SK-N-SH (cell line): Measurements from ENCODE around the gene ARL5C.
A peak's percentile ranks its signal among the peaks of the same experiment; 100 is the strongest.

ENCODE experiments used
- EP300 ChIP-seq, 2 experiments: IDR thresholded peaks; 2 replicates each; pipeline versions ENCODE4 v1.4.0 to v1.6.1; 2012; ENCODE audit warnings: borderline replicate concordance in 1 of 2, low read depth in 1 of 2, low read length in 1 of 2
- EZH2phosphoT487 ChIP-seq: fragments of 200-600 bp; sonication (generic); IDR thresholded peaks from 2 replicates; pipeline ENCODE4 v1.6.1; 2017; ENCODE audit warnings: low read depth, mixed run types, mild to moderate bottlenecking, antibody characterized with exemption, moderate library complexity, borderline replicate concordance
- FOSL2 ChIP-seq: IDR thresholded peaks from 2 replicates; pipeline ENCODE4 v1.4.0; 2012; ENCODE audit warnings: low read depth, mild to moderate bottlenecking, moderate library complexity, borderline replicate concordance
- GATA2 ChIP-seq: sonication (generic); formaldehyde crosslinking; IDR thresholded peaks from 2 replicates; pipeline ENCODE4 v1.5.0; 2020; ENCODE audit warnings: mild to moderate bottlenecking, missing genetic modification reagents
- POLR2AphosphoS5 ChIP-seq: IDR thresholded peaks from 2 replicates; pipeline ENCODE4 v1.6.1; 2012; ENCODE audit warnings: low read depth, low read length
- RAD21 ChIP-seq: IDR thresholded peaks from 2 replicates; pipeline ENCODE4 v1.6.1; 2012; ENCODE audit warnings: mild to moderate bottlenecking, low read length
- SIN3A ChIP-seq: IDR thresholded peaks from 2 replicates; pipeline ENCODE4 v1.6.1; 2012; ENCODE audit warnings: low read depth, mild to moderate bottlenecking, low read length, moderate library complexity, borderline replicate concordance
- SMC3 ChIP-seq: IDR thresholded peaks from 2 replicates; pipeline ENCODE4 v1.6.1; 2012; ENCODE audit warnings: low read depth, low read length, improper control_type of control experiment
- TAF1 ChIP-seq: IDR thresholded peaks from 2 replicates; pipeline ENCODE4 v1.6.1; 2012; ENCODE audit warnings: low read depth, mild to moderate bottlenecking, low read length, moderate library complexity, borderline replicate concordance
- YY1 ChIP-seq: IDR thresholded peaks from 2 replicates; pipeline ENCODE4 v1.4.0; 2012; ENCODE audit warnings: low read depth, mild to moderate bottlenecking
- TF ChIP-seq, protein P1 (sequence below): fragments of 200-600 bp; sonication (generic); IDR thresholded peaks from 2 replicates; pipeline ENCODE4 v1.6.1; 2017; ENCODE audit warnings: antibody characterized with exemption, mild to moderate bottlenecking, moderate library complexity

DNA sequence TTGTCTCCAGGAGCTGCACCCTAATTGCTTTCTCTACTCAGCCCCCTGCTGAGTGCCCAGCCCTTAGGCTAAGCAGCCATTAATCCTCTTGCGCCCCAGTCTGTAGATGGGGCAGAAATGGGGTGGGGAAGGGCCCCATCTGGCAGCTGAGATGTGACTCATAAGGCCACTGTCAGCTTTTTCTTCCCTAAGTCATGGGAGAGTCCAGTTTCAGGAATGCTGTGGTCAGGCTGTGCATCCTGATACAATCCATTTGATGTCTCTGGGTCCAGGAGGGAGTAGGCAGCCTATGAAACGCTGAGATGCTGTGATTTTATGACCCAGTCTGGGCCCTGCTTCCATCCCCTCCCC, 26.8 kb downstream of the ARL5C start:
- TF ChIP-seq EP300 (IDR thresholded peaks at IDR 0.05; ENCODE audit: borderline replicate concordance in 1 of 2, low read depth in 1 of 2, low read length in 1 of 2) (peak in 1 of 2 experiments; percentile 16; a peak in 1 of 4 replicates), SMC3 (no peak), RAD21 (no peak), TAF1 (no peak), POLR2AphosphoS5 (no peak), SIN3A (no peak), EZH2phosphoT487 (no peak), GATA2 (CRISPR knock-in tag) (no peak), YY1 (no peak), FOSL2 (peak; percentile 77; the same call in 1 of the 2 replicates)
- TF ChIP-seq, protein P1, sequence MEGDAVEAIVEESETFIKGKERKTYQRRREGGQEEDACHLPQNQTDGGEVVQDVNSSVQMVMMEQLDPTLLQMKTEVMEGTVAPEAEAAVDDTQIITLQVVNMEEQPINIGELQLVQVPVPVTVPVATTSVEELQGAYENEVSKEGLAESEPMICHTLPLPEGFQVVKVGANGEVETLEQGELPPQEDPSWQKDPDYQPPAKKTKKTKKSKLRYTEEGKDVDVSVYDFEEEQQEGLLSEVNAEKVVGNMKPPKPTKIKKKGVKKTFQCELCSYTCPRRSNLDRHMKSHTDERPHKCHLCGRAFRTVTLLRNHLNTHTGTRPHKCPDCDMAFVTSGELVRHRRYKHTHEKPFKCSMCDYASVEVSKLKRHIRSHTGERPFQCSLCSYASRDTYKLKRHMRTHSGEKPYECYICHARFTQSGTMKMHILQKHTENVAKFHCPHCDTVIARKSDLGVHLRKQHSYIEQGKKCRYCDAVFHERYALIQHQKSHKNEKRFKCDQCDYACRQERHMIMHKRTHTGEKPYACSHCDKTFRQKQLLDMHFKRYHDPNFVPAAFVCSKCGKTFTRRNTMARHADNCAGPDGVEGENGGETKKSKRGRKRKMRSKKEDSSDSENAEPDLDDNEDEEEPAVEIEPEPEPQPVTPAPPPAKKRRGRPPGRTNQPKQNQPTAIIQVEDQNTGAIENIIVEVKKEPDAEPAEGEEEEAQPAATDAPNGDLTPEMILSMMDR = no peak
